Ovary (tissue), 1 donor: ENCODE data around the gene TAF4.

Experiments
- EP300 ChIP-seq: sonication (generic); formaldehyde crosslinking; IDR thresholded peaks from one replicate; pipeline ENCODE4 v1.6.1; 2017; ENCODE audit warnings: antibody characterized with exemption
- POLR2A ChIP-seq: fragments of 450-650 bp; IDR thresholded peaks from one replicate; pipeline ENCODE4 v1.6.1; 2017; ENCODE audit warnings: antibody characterized with exemption, mild to moderate bottlenecking, moderate library complexity

DNA sequence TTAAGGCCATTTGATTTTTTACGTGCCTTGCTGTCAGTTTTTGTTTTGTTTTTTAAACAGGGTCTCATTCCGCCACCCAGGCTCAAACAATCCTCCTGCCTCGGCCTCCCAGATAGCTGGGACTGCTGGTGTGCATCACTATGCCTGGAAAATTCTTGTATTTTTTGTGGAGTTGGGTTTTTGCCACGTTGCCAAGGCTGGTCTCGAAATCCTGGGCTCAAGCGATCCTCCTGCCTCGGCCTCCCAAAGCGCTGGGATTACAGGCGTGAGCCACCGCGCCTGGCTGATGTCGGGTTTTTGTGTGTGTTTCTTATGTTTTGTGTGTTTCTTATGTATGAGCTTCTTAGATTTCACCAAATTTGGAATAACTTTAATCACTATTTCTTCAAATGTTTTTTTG is 104.8 kb downstream of the TAF4 start:
- TF ChIP-seq EP300 (no peak), POLR2A (no peak)
